Limb (tissue), 2 donors: ENCODE measurements around the gene CYP4F22.
A peak's percentile ranks its signal among the peaks of the same experiment; 100 is the strongest.

ENCODE experiments used
- DNase-seq, 2 donors: peaks; one replicate each; pipeline ENCODE4 v3.0.0-alpha.2; 2016; ENCODE audit errors: extremely low spot score in 2 of 2

Gene CYP4F22

DNA sequence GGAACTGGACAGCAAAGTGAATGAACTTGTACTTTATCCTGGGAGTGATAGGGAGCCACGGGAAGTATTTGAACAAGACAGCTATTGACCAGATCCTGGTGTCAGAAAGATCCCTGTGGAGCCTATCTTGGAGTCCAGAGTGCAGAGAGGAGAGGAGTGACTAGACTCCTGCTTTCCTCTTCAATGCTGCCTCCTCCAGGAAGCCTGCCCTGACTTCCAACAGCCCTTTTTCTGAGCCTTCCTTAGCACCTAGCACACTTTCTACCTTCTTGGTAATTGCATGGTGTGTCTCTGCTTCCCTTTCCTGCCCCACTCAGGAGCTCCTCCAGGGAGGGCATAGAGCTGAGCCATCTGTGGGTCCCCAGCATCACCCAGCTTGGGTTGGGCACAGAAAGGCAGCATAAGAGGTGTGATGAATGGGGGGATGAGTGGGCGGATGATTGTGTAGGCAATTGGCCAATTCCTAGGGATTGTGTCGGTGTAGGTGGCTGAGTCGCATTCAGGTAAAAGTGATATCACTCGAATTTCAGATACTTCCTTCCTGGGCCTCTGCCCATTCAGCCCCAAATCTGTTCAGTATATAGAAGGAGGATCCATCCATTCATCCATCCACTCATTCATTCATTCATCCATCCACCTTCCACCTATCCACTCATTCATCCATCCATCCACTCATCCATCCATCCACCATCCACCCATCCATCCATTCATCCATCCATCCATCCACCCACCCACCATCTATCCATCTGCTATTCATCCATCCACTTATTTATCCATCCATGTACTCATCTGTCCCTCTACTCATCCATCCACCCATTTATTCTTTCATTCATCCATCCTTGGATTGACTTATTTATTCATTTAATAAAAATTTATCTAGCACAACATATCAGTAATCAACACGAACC lies 26.9 kb downstream of the CYP4F22 start:
- no peak for DNase-seq

DNA sequence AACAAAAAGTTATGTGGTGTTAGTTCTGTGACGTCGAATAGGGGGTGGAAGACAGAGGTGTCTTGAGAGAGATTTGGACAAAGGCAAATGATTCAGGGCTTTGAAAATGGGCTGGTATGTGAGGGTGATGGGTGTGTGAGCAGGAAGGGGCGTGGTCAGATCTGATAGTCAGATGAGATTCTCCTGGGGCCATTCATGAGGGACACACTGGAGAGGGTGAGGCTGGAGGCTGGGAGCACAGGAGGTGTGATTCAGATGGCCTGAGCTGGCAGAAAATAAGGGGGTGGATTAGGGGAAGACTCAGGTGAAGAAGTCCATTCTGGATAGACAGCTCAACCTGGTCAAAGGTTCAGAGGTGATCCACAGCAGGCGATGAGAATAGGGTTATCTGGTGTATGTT lies 28.0 kb downstream of the CYP4F22 start:
- no peak for DNase-seq

DNA sequence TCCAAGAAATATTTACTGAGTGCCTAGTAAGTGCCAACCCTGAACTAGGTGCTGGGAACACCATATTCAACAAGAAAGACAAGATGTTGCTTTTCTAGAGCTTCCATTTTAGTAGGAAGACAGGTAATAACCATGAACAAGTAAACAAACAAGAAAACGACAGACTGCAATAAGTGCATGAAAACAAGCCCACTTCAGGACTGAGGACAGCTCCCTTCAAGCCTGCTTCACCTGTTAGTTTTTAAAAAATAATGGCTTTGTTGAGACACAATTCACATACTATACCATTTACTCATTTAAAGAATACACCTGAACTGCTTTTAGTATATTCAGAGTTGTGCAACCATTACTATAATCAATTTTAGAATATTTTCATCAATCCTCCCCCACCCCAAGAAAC lies 30.4 kb downstream of the CYP4F22 start:
- DNase-seq: no peak

DNA sequence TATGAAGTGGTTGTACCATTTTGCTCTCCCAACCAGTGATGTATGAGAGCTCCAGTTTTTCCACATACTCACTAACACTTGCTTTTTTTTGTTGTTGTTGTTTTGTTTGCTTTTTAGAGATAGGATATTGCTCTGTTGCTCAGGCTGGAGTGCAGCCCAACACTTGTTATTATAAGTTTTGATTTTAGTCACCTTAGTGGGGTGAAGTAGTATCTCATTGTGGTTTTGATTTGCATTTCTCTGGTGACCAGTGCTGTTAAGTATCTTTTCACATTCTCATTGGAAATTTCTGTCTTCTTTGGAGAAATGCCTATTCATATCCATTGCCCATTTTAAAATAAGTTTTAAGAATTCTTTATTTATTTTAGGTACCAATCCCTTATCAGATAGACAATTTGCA lies 31.3 kb downstream of the CYP4F22 start:
- no peak for DNase-seq

DNA sequence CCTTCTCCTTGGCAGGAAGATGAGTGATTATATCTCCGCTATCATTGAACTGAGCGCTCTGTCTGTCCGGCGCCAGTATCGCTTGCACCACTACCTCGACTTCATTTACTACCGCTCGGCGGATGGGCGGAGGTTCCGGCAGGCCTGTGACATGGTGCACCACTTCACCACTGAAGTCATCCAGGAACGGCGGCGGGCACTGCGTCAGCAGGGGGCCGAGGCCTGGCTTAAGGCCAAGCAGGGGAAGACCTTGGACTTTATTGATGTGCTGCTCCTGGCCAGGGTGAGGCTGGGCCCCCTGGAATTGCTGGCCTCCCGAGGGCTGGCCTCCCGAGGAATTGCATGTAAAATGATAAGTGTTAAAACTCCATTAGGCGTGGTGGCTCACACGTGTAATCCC lies 32.1 kb downstream of the CYP4F22 start:
- no peak for DNase-seq

DNA sequence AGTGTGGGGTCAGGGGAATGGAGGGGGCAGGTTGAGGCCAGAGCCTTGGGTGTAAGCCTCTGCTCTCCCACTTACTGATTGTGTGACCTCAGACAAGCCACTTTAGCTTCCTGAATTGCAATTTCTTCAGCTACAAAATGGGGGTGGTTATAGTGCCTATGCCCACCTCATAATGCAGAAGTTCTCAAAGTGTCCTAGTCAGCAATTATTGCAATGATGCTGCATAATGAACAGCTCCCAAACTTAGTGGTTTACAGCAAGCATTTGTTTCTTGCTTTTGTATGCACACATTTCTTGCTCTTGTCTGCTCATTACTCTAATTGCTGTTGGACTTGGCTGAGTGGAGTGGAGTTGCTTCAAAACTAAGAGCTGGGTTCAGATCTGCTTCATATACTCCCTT lies 36.0 kb downstream of the CYP4F22 start:
- no peak for DNase-seq

DNA sequence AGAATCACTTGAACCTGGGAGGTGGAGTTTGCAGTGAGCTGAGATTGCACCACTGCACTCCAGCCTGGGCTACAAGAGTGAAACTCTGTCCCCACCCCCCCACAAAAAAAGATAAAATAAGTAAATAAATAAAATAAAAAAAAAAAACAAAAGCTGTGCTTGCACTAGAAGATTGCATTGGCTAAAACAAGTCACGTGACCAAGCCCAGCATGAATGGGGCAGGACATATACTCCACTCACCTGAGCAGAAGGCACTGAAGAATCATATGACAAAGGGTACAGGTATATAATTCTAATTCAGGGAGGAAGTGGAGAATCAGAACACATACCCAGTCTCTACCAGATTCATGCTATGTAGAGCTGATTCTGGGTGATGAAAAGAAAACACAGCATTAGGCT lies 36.6 kb downstream of the CYP4F22 start:
- no peak for DNase-seq

DNA sequence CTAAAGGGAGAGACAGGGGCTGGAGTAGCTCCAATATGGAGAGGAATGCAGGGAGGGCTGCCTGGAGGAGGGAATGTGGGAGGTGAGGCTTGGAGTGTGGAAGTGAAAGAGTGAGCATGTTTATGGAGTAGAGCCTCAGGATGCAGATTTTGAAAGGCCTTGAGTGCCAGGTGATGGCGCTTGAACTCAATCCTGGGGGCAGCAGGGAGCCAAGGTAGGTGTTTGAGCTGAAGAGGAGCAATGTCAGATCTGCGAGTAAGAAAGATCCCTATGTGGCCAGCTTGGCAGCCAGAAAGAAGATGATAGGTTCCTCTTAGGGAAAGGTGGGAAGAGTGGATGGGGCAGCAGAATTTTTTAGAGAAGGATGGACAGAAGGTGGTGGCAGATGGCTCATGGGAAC lies 40.3 kb downstream of the CYP4F22 start:
- DNase-seq: no peak

DNA sequence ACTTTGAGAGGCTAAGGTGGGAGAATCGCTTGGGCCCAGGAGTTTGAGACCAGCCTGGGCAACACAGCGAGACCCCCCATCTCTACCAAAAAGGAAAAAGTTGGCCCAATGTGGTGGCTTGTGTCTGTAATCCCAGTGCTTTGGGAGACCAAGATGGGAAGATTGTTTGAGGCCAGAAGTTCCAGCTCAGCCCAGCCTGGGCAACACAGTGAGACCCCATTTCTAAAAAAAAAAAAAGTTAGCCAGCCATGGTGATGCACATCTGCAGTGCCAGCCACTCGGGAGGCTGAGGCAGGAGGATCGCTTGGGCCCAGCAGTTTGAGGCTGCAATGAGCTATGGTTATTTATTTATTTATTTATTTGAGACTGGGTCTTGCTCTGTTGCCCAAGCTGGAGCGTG lies 41.3 kb downstream of the CYP4F22 start:
- DNase-seq: no peak

DNA sequence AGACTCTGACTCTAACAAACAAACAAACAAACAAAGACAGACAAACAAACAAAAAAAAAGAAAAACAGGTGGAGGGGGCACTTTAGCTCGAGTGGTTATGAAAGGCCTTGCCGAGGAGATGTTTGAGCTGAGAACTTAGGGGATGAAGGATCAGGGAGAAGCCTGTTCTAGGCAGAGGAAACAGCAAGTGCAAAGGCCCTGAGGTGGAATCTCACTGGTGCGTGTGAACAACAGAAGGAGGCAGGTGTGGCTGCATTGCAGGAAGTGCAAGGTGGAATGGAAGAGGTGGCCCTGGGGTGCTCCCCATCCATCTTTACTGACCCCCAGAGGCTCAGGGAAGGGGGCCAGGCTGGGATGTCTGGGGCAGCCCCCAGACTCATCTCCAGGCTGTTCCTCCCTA lies 41.9 kb downstream of the CYP4F22 start:
- DNase-seq: no peak

DNA sequence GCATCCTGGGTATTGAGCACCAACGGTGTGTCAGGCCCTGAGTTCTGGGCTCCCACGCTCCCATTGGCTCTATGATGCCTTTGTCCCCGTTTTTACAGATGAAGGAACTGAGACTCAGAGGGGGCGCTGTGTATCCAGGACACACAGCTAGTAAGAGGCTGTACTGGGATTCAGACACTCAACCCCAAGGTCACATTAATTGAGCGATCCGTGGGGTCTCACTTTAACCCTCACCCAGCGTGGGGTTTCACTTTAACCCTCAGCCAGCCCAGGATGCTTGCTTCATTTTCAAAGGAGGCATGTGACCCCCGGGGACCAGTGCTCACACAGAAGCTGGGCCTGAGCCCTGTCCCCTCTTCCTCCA lies 42.6 kb downstream of the CYP4F22 start:
- DNase-seq: no peak

DNA sequence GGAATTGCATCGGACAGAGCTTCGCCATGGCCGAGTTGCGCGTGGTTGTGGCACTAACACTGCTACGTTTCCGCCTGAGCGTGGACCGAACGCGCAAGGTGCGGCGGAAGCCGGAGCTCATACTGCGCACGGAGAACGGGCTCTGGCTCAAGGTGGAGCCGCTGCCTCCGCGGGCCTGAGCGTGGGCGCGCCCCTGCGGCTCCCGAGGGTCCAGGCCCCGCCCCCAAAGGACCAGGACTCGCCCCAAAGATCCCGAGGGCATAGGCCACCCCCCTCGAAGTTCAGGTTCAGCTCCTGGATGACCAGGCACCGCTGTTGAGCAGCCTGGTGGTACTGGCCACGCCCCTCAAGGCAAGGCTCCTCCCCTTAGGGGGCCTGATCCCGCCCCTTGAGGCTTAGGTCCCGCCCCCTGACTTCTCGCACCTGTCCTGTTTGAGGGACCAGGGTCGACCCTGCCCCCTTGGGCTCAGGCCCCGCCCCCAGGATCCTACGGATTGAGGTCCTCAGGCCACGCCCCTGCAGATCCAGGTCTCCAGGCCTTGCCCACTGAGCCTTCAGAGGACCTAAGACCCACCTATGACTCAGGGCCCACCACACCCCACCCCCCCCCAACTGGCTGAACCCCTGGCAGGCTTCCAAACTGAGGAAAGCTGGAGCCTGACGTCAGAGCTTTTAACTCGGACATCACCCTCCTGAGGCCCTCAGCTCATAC lies 43.1 kb downstream of the CYP4F22 start:
- DNase-seq: peak in 1 of 2 donors; percentile 40

DNA sequence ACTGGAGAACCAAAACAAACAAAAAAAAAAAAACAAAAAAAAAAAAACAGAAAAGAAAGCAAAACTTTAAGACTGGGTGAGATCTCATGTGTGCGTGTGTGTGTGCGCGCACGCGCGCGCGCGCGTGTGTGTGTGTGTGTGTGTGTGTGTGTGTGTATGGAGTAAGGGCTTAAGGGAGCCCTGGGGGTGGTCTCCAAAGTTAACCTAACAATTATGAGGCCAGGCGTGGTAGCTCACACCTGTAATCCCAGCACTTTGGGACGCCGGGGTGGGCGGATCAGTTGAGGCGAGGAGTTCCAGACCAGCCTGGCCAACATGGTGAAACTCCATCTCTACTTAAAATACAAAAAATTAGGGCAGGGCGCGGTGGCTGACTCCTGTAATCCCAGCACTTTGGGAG lies 46.7 kb downstream of the CYP4F22 start:
- DNase-seq: no peak

DNA sequence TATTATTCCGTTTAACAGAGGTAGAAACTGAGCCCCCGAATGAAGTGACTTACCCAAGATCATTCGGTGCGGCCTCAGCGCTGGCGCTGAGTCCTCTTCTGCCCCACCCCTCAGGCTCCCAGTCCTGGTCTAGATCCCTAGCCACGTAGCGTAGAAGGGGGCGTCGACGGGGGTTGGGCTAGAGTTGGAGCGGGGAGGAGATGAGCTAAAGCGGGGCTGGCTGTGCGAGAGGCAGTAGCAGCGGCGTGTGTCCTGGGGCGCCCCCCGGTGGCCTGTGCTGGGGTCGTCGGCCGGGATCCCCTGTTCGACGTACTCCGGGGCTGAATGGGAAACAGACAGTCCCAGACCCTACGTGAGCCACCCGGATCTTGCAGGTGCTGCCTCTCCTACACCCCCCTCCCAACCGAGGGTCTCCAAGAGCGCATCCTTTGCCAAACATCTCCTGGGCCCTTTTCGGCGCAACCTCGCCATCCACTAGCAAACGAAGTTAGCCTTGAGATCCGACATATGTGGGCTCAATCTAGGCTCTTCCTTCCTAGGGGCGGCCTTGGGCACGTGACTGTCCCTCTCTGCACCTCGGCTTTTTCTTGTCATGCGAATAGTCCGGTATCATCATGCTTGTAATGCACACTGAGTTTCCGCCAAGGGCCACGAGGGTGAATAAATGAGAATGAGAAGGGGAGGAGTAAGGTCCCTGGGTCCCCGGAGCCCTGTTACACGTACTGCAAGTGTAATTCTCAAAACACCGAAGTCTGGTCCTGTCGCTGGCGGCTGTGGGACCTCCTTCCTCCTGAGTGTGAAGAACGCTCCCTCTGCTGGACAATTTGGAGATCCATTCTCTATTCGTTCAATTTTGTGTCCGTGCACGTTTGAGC lies 47.7 kb downstream of the CYP4F22 start:
- peak; percentile 86 to 88 for DNase-seq

DNA sequence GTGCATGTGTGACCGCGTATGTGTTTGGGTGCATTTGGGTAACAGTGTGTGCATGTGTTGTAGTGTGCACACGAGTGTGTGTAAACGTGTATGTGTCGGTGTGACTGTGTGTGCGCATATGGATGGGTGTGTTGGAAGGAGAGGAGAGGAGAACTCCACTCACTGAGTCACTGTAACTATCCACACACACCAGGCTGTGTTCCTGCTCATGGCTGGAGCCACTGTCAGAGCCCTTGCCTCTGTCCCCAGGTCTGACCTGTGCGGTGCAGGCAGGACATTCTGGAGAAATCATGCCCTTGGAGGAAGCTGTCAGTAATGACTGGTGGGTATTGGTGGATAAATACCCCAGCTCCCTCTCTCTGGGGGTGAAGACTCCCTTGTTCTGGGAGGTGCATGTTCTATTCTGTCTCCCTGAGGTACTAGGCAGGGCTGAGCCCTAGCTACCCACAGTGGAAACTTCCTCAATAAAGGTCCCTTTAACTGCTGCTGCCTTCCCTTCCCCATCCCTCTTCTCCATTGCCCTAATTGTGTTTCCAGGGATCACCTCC lies 48.4 kb downstream of the CYP4F22 start:
- DNase-seq: no peak

DNA sequence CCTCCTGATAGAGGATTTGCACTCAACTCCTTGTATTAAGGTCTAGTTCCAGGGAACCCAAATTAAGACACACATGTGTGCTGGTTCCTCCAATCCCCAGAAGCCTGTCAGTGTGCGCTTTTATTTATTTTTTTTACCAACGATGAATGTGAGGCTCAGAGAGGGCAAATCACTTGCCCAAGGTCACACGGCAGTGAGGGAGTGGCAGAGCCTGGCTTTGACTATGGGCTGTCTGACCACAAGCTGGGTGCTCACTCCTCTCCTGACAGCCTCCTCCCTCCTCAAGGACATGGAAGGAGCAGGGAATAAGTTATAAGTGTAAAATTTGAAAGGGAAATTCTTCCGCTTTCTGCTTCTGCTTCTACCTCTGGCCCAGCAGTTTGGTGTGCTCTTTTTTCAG lies 48.9 kb downstream of the CYP4F22 start:
- no peak for DNase-seq

DNA sequence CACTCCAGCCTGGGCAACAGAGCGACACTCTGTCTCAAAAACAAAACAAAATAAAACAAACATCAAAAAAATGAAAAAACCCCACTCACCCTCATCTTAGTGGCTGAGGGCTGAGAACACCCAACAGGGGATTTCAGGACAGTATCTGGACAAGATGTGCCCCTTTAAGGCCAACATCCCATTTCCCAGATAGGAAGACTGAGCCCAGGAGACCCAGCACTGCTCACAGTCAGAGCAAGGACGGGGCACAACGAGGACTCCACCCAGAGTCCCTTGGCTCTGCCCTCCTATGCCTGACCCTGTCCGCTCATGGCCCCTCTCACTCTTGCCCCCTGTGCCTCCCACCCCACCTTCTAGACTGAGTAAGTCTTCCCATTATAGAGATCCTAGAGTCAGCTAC lies 53.8 kb downstream of the CYP4F22 start:
- no peak for DNase-seq

DNA sequence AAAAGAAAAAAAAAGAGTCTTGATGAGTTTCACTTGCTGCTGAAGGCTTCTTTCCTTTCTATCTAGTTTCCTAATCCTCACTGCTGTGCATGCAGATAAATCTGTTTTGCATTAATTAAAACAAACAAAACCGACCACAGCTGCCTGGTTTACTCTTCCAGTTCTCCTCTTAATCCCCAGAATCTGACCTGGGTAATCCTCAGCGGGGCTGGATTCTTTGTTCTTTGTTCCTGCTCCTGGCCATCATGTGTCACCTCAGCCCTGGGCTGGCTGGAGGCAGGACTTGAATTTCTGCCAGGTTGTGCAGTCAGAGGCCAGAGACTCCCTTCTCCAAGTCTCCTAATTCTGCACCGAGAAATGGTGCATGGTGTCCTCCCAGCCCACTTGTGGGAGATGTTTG lies 54.5 kb downstream of the CYP4F22 start:
- DNase-seq: no peak

DNA sequence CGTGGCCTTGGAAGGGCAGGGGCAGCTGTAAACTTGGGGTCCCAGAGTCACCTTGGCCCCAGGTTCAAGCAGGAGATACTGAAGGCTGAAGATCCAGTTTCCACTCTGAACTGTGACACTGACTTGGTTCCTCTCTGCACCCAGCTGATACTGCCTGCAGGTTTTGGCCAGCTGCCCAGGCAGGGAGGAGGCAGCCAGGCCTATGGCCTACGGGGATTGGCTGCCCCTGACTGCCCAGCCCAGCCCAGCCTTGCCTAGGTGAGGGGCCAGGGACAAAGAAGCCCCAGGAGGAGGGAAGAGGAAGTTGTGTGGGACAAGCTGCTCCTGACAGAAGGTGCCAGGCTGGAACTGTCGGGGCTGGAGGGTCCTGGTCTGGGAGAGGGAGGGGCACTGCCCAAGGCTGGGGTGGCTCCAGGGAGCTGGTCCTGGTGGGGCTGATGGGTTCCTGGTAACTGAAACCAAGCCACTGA lies 55.0 kb downstream of the CYP4F22 start:
- DNase-seq: no peak

DNA sequence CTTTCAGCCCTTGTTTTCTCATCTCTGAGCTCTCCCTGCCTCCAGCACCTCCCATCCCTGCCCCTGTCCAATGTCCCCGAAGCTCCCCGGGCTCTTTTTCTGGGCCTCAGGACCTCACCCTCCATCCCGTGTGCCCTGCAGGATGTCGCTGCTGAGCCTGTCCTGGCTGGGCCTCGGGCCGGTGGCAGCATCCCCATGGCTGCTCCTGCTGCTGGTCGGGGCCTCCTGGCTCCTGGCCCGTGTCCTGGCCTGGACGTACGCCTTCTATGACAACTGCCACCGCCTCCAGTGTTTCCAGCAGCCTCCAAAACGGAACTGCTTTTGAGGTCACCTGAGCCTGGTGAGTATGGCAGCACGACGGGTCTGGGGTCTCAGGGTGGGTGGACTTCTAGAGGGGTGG lies 55.6 kb downstream of the CYP4F22 start:
- DNase-seq: no peak

DNA sequence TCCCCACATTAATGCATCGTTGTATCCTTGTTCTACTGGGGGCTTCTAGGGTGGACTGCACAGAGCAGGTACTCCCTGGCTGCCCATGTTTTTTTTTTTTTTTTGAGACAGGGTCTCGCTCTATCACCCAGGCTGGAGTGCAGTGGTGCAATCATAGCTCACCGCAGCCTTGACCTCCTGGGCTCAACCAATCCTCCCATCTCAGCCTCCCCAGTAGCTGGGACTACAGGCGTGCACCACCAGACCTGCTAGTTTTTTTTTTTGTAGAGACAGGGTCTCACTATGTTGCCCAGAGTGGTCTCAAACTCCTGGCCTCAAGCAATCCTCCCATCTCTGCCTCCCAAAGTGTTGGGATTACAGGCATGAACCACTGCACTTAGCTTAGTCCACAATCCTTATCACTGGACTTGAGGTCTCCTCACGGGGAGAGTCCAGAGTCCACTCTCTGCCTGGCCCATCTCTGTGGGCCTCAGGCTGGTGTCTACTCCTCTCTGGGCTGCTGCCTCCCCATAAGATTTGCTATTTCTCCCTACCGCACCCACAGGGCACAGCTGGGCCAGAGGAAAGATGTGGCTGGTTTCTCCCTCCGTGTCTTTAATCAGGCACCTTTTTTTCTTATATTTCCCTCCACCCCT lies 56.3 kb downstream of the CYP4F22 start:
- DNase-seq: no peak
